ENCODE data around the gene GRID1. TPM values are rescaled to one million over a fixed set of nuclear protein-coding genes. Genes with fewer than 3 reads are reported as not detected.
"Not testable (repeated sequence)": the region's sequence is repeated elsewhere in the genome, so short reads cannot be mapped to it uniquely, and the experiment has no call there.

GRID1 gene
- total RNA-seq, 1 donor from 2014 or later, result 0.60 TPM

DNA sequence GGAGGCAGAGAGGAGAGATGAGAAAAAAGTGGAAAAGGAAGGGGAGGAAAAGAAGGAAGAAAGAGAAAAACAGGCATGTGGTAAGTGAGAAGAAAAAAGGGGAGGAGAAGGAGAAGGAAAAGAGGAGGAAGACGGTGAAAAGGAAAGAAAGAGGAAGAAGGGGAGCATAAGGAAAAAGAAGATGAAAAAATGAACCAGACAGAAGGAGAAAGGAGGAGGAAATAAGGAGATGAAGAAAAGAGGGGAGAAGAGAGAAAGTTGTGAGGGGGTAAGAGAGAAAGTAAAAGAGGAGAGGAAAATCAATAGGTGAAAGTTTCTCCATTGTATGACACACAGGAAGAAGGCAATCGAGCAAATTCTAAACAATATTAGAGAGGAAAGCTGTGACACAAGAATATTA, 663.8 kb downstream of the GRID1 start:
- TF ChIP-seq, protein P1, sequence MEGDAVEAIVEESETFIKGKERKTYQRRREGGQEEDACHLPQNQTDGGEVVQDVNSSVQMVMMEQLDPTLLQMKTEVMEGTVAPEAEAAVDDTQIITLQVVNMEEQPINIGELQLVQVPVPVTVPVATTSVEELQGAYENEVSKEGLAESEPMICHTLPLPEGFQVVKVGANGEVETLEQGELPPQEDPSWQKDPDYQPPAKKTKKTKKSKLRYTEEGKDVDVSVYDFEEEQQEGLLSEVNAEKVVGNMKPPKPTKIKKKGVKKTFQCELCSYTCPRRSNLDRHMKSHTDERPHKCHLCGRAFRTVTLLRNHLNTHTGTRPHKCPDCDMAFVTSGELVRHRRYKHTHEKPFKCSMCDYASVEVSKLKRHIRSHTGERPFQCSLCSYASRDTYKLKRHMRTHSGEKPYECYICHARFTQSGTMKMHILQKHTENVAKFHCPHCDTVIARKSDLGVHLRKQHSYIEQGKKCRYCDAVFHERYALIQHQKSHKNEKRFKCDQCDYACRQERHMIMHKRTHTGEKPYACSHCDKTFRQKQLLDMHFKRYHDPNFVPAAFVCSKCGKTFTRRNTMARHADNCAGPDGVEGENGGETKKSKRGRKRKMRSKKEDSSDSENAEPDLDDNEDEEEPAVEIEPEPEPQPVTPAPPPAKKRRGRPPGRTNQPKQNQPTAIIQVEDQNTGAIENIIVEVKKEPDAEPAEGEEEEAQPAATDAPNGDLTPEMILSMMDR (IDR thresholded peaks at IDR 0.05), result no peak
- Mint-ChIP-seq H3K4me3 (ENCODE audit: unreplicated experiment) (no peak overlapping the region), H3K27me3 (ENCODE audit: low read depth) (peaks cover 8% of the 10 kb centered on the region), H3K36me3 (ENCODE audit: low read depth) (no peaks in the 10 kb centered on the region), H3K9me3 (ENCODE audit: low read depth) (peaks cover 3% of the 10 kb centered on the region), H3K4me1 (ENCODE audit: low read depth) (no peaks in the 10 kb centered on the region), H3K27ac (ENCODE audit: unreplicated experiment) (no peak overlapping the region)
- DNase-seq (ENCODE audit: low spot score), result no peak

DNA sequence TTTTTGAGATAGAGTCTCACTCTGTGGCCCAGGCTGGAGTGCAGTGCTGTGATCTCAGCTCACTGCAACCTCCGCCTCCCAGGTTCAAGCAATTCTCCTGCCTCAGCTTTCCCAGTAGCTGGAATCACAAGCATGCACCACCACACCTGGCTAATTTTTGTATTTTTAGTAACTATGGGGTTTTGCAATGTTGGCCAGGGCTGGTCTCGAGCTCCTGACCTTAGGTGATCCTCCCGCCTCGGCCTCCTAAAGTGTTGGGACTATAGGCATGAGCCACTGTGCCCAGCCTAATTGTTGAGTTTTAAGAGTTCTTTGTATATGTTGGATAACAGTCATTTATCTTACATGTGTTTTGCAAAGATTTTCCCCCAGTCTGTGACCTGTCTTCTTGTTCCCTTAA, 667.5 kb downstream of the GRID1 start:
- H3K9me3 Mint-ChIP-seq (ENCODE audit: low read depth); H3K4me3 Mint-ChIP-seq (ENCODE audit: unreplicated experiment); H3K27me3 Mint-ChIP-seq (ENCODE audit: low read depth); H3K27ac Mint-ChIP-seq (ENCODE audit: unreplicated experiment); H3K36me3 Mint-ChIP-seq (ENCODE audit: low read depth); H3K4me1 Mint-ChIP-seq (ENCODE audit: low read depth); DNase-seq (ENCODE audit: low spot score): not testable (repeated sequence)

DNA sequence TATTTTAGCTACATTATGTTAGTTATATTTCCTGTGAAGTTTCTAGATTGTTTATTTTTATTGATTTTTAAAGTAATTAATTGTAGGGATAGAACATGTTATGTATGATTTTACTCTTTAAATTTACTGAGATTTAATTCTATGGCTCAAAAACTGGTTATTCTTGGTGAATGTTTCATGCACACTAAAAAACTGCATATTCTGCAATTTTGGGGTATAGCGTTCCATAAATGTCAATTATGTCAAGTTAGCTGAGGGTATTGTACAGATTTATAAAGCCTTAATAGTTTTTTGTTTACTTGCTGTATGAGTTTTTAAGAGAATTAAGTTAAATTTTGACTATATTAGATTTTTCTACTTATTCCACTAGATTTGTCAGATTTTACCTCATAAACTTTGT, 669.7 kb downstream of the GRID1 start:
- no peak for DNase-seq (ENCODE audit: low spot score)
- TF ChIP-seq, protein P1 (IDR thresholded peaks at IDR 0.05), result no peak
- H3K36me3 Mint-ChIP-seq (ENCODE audit: low read depth), result no peaks in the 10 kb centered on the region

DNA sequence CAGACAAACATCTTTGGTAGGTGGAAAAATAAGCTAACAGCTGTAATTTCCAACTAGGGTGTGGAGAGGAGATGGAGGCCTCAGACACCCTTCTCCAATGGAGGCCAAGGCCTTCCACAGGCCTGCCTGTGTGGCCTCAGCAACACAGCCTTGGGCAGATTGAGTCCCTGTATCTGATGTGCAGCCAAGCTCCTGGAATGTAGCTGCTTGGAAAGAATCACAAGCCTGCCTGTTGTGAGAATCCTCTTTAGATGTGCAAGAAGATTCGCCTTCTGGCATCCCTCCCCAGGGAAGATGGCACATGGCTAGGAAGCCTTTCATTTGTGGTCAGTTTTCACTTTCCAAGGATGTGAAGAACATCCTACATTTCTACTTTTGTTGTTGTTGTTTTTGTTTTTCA, 684.0 kb downstream of the GRID1 start:
- H3K9me3 Mint-ChIP-seq (ENCODE audit: low read depth), result peaks cover 4% of the 10 kb centered on the region
- no peaks in the 10 kb centered on the region for H3K36me3 Mint-ChIP-seq (ENCODE audit: low read depth)
- DNase-seq (ENCODE audit: low spot score), result no peak
- TF ChIP-seq, protein P1 (IDR thresholded peaks at IDR 0.05), result no peak
- no peak overlapping the region for H3K27ac Mint-ChIP-seq (ENCODE audit: unreplicated experiment)
- H3K27me3 Mint-ChIP-seq (ENCODE audit: low read depth), result peaks cover under 1% of the 10 kb centered on the region
- no peaks in the 10 kb centered on the region for H3K4me1 Mint-ChIP-seq (ENCODE audit: low read depth)
- H3K4me3 Mint-ChIP-seq (ENCODE audit: unreplicated experiment), result no peak overlapping the region

More for the DNA sequence above, 669.7 kb downstream of the GRID1 start:
- Mint-ChIP-seq H3K4me3 (ENCODE audit: unreplicated experiment) (no peak overlapping the region), H3K27ac (ENCODE audit: unreplicated experiment) (no peak overlapping the region), H3K9me3 (ENCODE audit: low read depth) (peaks cover 11% of the 10 kb centered on the region), H3K4me1 (ENCODE audit: low read depth) (no peaks in the 10 kb centered on the region), H3K27me3 (ENCODE audit: low read depth) (no peaks in the 10 kb centered on the region)

DNA sequence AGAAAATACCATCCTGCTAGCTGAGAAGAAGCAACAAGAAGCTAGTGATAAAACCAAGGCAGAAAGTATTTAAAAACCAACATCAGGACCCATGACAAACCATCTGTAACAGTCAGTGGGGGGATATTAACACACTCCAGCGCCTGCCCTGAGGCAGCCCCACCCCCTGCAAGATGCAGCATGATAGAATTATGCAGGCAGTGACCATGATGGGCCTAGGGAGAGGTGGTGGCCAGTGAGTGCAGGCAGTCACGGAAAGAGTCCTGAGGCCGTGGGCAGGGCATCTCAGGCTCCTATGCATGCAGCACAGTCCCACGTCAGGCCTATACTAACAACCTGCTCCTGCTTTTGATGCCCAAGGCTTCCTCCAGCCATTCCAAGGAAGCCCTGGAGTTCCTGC, 686.9 kb downstream of the GRID1 start:
- Mint-ChIP-seq H3K4me3 (ENCODE audit: unreplicated experiment) (no peak overlapping the region), H3K27me3 (ENCODE audit: low read depth) (no peaks in the 10 kb centered on the region), H3K36me3 (ENCODE audit: low read depth) (no peaks in the 10 kb centered on the region), H3K27ac (ENCODE audit: unreplicated experiment) (no peak overlapping the region), H3K9me3 (ENCODE audit: low read depth) (no peaks in the 10 kb centered on the region), H3K4me1 (ENCODE audit: low read depth) (no peaks in the 10 kb centered on the region)
- TF ChIP-seq, protein P1 (IDR thresholded peaks at IDR 0.05), result no peak
- no peak for DNase-seq (ENCODE audit: low spot score)

DNA sequence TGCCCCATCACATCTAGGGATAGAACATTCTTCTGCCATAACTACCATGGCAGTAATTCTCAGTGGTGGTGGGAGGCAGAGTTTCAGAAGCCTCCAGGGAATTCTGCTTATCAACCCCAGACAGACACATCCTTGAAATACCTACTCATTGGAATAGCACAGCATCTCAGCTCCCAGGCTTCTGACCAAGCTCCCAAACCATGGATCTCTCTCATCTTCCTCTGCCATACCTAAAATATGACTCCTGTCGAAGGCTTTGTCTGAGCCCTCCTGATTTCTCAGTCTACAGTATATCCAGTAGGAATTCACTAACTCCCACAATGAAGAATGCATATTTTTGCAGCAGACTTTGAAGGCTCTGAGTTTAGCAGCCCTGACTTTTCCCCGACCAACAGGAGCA, 687.5 kb downstream of the GRID1 start:
- TF ChIP-seq, protein P1 (IDR thresholded peaks at IDR 0.05), result no peak
- Mint-ChIP-seq H3K4me1 (ENCODE audit: low read depth) (no peaks in the 10 kb centered on the region), H3K27me3 (ENCODE audit: low read depth) (no peaks in the 10 kb centered on the region), H3K27ac (ENCODE audit: unreplicated experiment) (no peak overlapping the region), H3K9me3 (ENCODE audit: low read depth) (peaks cover under 1% of the 10 kb centered on the region), H3K36me3 (ENCODE audit: low read depth) (no peaks in the 10 kb centered on the region), H3K4me3 (ENCODE audit: unreplicated experiment) (no peak overlapping the region)
- no peak for DNase-seq (ENCODE audit: low spot score)
